Activated T-cell treated with anti-CD3 and anti-CD28 coated beads, Interleukin-2, amount 50 U/mL, for 4 hours (primary cell): ENCODE results near the gene TMEM130. TPM values are rescaled to one million over a fixed set of nuclear protein-coding genes. Genes with fewer than 3 reads are reported as not detected.

Experiments used
- ATAC-seq, 2 donors: fragments of 200-7000 bp; cut with Tn5 transposase; one replicate each; pipeline ENCODE4 v1.10.0; 2021
- DNase-seq: peaks from one replicate; pipeline ENCODE4 v3.0.0-alpha.2; 2020
- H3K27me3 Mint-ChIP-seq: one replicate; pipeline ENCODE4 v1.8.0; 2021; ENCODE audit warnings: low read depth, mixed read lengths
- H3K36me3 Mint-ChIP-seq: one replicate; pipeline ENCODE4 v1.8.0; 2022; ENCODE audit warnings: mixed read lengths; ENCODE audit not compliant: insufficient read depth
- H3K4me1 Mint-ChIP-seq: one replicate; pipeline ENCODE4 v1.8.0; 2021; ENCODE audit warnings: low read depth, mixed read lengths
- H3K4me3 Mint-ChIP-seq: one replicate; pipeline ENCODE4 v1.8.0; 2021; ENCODE audit warnings: mild to moderate bottlenecking, moderate library complexity, mixed read lengths
- H3K9me3 Mint-ChIP-seq: one replicate; pipeline ENCODE4 v1.8.0; 2021; ENCODE audit warnings: mixed read lengths
- total RNA-seq, 3 donors: library from RNA; stranded (reverse); gene quantifications; one replicate each; pipeline ENCODE4 v1.2.1, GENCODE V29; 2021

The TMEM130 gene
- total RNA-seq, 3 donors from 2014 or later, result not detected

DNA sequence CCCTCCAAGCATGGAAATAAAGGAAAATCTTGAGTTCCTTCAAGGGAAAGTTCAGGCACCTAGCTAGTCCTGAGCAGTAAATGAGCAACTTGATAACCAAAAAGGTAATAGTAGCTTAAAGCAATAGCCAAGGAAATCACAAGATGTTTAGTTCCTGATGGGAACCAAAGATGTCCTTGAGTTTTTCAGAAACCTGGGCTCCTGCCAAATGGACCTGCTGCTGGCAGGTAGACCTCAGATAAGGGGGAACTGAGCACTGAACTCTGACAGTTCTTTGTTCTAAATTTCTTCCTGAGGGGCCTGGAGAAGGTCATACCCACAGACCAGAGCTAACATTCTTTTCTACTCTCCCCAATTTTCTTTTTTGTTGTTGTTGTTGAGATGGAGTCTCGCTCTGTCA lies 48.5 kb downstream of the TMEM130 start:
- H3K4me1 Mint-ChIP-seq, result no peaks in the 10 kb centered on the region
- H3K36me3 Mint-ChIP-seq, result no peaks in the 10 kb centered on the region
- H3K4me3 Mint-ChIP-seq, result no peak overlapping the region
- ATAC-seq (no peak), DNase-seq (no peak)
- H3K9me3 Mint-ChIP-seq, result no peaks in the 10 kb centered on the region
- peaks cover 6% of the 10 kb centered on the region for H3K27me3 Mint-ChIP-seq

- H3K27me3 Mint-ChIP-seq, result peaks cover 11% of the 10 kb centered on the region
- DNase-seq (no peak), ATAC-seq (no peak)
- H3K9me3 Mint-ChIP-seq, result no peaks in the 10 kb centered on the region
- H3K4me1 Mint-ChIP-seq, result no peaks in the 10 kb centered on the region
- H3K4me3 Mint-ChIP-seq, result no peak overlapping the region
- H3K36me3 Mint-ChIP-seq, result no peaks in the 10 kb centered on the region
Measured at GRCh38 chr7:98816967-98817710, 52.7 kb downstream of the TMEM130 start.

- H3K4me1 Mint-ChIP-seq, result no peaks in the 10 kb centered on the region
- H3K9me3 Mint-ChIP-seq, result no peaks in the 10 kb centered on the region
- H3K4me3 Mint-ChIP-seq, result no peak overlapping the region
- H3K27me3 Mint-ChIP-seq, result peaks cover 11% of the 10 kb centered on the region
- no peaks in the 10 kb centered on the region for H3K36me3 Mint-ChIP-seq
- no peak for DNase-seq
- no peak for ATAC-seq
Measured at GRCh38 chr7:98816241-98816640, 53.6 kb downstream of the TMEM130 start.

- Mint-ChIP-seq H3K4me3 (no peak overlapping the region), H3K27me3 (peaks cover 11% of the 10 kb centered on the region), H3K9me3 (no peaks in the 10 kb centered on the region), H3K36me3 (no peaks in the 10 kb centered on the region), H3K4me1 (no peaks in the 10 kb centered on the region)
- DNase-seq (no peak), ATAC-seq (no peak)
Measured at GRCh38 chr7:98815313-98815712, 54.5 kb downstream of the TMEM130 start.

DNA sequence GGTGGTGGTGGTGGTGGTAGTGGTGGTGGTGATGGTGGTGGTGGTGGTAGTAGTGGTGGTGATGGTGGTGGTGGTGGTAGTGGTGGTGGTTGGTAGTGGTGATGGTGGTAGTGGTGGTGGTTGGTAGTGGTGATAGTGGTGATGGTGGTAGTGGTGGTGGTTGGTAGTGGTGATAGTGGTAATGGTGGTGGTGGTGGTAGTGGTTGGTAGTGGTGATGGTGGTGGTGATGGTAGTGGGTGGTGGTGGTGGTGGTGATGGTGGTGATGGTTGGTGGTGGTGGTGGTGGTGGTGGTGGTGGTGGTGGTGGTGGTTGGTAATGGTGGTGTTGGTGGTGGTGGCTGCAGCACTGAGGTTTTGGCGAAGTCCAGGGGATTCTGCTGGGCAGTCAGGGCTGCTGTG lies 58.5 kb downstream of the TMEM130 start:
- H3K9me3 Mint-ChIP-seq, result no peaks in the 10 kb centered on the region
- no peaks in the 10 kb centered on the region for H3K36me3 Mint-ChIP-seq
- ATAC-seq (no peak), DNase-seq (no peak)
- no peaks in the 10 kb centered on the region for H3K4me1 Mint-ChIP-seq
- H3K4me3 Mint-ChIP-seq, result no peak overlapping the region
- peaks cover 5% of the 10 kb centered on the region for H3K27me3 Mint-ChIP-seq

- peaks cover 4% of the 10 kb centered on the region for H3K27me3 Mint-ChIP-seq
- no peak for ATAC-seq
- no peaks in the 10 kb centered on the region for H3K9me3 Mint-ChIP-seq
- H3K4me3 Mint-ChIP-seq, result no peak overlapping the region
- no peak for DNase-seq
- no peaks in the 10 kb centered on the region for H3K36me3 Mint-ChIP-seq
- no peaks in the 10 kb centered on the region for H3K4me1 Mint-ChIP-seq
Measured at GRCh38 chr7:98810153-98810802, 59.5 kb downstream of the TMEM130 start.

- no peak for ATAC-seq
- H3K4me1 Mint-ChIP-seq, result no peaks in the 10 kb centered on the region
- no peaks in the 10 kb centered on the region for H3K9me3 Mint-ChIP-seq
- no peaks in the 10 kb centered on the region for H3K36me3 Mint-ChIP-seq
- DNase-seq, result no peak
- H3K27me3 Mint-ChIP-seq, result peaks cover 6% of the 10 kb centered on the region
- no peak overlapping the region for H3K4me3 Mint-ChIP-seq
Measured at GRCh38 chr7:98808751-98809460, 60.9 kb downstream of the TMEM130 start.

DNA sequence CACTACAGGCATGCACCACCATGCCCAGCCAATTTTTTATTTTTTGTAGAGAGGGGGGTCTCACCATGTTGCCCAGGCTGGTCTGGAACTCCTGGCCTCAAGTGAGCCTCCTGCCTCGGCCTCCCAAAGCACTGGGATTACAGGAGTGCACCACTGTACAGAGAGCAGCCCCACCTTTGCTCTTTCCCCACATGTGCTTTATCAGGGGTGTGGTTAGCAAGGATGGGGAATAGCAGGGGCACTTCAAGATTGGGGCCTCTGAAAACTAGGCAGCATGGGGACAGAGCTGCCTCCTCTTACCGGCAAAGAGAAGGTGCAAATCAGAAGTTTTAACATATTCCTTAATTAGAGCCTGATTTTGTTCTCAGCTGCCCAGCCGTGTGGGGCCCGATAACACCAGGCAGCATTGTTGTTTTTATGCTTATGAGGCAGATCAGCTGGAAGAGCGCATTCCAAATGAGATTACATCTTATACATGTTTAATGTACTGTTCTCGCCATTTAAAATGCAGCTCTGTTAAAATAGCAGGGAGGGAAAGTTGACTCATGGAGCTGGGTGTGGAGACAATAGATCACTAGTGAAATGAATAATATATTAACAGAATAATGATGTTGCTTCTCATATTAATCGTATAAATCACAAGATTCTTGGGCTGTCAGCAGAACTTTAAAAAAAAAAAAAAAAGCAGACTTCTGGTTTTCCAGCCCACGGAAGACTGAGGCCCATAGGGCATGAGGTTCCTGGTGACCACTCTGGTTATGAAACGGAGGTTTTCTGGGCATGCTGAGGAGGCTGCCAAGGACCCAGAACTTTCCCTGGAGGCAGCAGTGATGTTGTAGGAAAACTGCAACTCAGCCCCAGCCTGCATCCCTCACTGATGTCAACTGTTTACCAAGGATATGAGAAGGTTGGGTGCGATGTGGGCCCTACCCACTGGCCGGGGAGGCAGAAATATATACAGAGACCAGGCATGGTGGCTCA lies 62.5 kb downstream of the TMEM130 start:
- Mint-ChIP-seq H3K9me3 (no peaks in the 10 kb centered on the region), H3K4me3 (no peak overlapping the region), H3K36me3 (no peaks in the 10 kb centered on the region), H3K4me1 (no peaks in the 10 kb centered on the region), H3K27me3 (peaks cover 6% of the 10 kb centered on the region)
- no peak for ATAC-seq
- no peak for DNase-seq

DNA sequence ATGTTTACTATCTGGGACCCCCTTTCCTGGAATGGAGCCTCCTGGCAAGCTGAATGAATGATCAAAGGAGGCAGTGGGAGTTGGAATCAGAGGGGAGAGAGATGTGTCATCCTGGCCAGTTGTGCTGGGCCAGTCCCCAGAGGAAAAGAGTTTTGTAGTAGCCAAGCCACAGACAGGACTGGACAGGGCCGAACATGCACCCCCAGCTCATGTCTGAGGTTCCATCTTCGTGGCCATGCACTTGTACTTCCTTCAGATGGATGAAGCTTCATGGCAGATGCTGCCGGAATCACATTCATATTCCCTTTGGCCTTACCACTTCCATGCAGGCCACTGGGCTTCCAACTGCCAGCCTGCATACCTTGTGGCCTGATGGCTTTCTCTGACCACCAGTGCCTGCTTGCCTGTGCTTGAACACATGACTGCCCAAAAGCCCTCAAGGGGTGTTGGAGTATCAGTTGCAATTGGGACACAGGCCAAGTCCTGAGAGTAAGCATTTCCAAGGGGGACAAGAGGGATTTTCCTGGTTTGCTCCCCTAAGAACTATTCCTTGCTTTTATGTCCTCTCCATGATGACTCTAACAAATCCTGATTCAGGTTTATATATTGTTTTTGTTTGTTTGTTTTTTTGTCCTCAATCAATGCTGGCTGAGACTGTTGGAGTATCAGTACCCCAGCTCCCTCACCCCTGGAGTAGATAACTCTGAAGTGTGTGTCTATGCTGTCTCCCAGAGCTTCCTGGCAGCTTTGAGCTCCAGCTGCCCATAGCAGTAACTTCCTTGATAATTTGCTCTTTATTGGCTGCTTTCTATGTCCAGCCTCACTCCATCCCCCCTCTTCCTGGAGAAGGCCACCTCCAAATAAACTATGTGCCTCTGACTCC lies 63.6 kb downstream of the TMEM130 start:
- H3K27me3 Mint-ChIP-seq, result peaks cover 6% of the 10 kb centered on the region
- H3K9me3 Mint-ChIP-seq, result peaks cover 1% of the 10 kb centered on the region
- ATAC-seq (no peak), DNase-seq (no peak)
- H3K4me3 Mint-ChIP-seq, result no peak overlapping the region
- H3K36me3 Mint-ChIP-seq, result no peaks in the 10 kb centered on the region
- H3K4me1 Mint-ChIP-seq, result no peaks in the 10 kb centered on the region

DNA sequence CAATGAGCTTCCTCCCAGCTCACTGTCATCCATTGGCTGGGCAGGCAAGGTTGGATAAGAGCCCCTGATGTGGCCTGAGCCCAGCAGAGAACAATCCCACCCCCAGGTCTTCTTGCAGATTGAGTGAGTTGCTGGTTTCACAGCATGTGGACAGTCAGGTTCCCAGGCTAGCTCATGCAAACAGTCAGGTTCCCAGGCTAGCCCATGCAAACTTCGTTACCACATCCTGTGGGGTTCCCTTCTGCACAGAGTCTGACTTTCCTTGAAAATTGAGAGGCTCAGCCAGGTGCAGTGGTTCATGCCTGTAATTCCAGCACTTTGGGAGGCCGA lies 67.1 kb downstream of the TMEM130 start:
- Mint-ChIP-seq H3K27me3 (peaks cover 6% of the 10 kb centered on the region), H3K4me1 (no peaks in the 10 kb centered on the region), H3K4me3 (no peak overlapping the region), H3K9me3 (peaks cover 12% of the 10 kb centered on the region), H3K36me3 (no peaks in the 10 kb centered on the region)
- DNase-seq (no peak), ATAC-seq (no peak)

GRCh38 chr7:98802088-98802780 lies 67.6 kb downstream of the TMEM130 start:
- H3K4me1 Mint-ChIP-seq, result no peaks in the 10 kb centered on the region
- H3K36me3 Mint-ChIP-seq, result no peaks in the 10 kb centered on the region
- H3K9me3 Mint-ChIP-seq, result peaks cover 12% of the 10 kb centered on the region
- no peak overlapping the region for H3K4me3 Mint-ChIP-seq
- ATAC-seq (peak in 1 of 2 donors; percentile 37), DNase-seq (no peak)
- H3K27me3 Mint-ChIP-seq, result peaks cover 4% of the 10 kb centered on the region

DNA sequence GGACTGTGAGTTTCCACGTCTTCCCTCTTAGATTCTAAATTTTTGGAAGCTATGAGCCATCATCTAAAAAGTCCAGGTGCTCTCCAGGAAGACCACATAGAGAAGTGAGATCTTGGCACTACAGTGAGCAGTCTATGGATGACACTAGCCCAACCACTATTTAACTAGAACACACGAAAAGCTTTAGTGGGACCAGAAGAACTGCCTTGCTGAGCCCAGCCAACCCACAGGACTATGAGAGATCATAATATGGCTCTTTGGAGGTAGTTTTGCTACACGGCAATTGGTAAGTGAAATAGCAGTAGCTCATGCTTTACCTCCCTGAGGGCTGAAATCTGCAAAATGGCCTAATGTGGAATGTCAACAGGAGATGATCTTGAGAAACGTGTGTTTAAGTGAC lies 68.8 kb downstream of the TMEM130 start:
- H3K4me1 Mint-ChIP-seq, result no peaks in the 10 kb centered on the region
- peaks cover 4% of the 10 kb centered on the region for H3K27me3 Mint-ChIP-seq
- H3K36me3 Mint-ChIP-seq, result no peaks in the 10 kb centered on the region
- no peak for ATAC-seq
- DNase-seq, result no peak
- peaks cover 12% of the 10 kb centered on the region for H3K9me3 Mint-ChIP-seq
- H3K4me3 Mint-ChIP-seq, result no peak overlapping the region

- no peaks in the 10 kb centered on the region for H3K4me1 Mint-ChIP-seq
Measured at GRCh38 chr7:98797150-98797549, 72.7 kb downstream of the TMEM130 start.

More at GRCh38 chr7:98797150-98797549, 72.7 kb downstream of the TMEM130 start:
- no peaks in the 10 kb centered on the region for H3K36me3 Mint-ChIP-seq
- H3K27me3 Mint-ChIP-seq, result peaks cover 5% of the 10 kb centered on the region
- H3K4me3 Mint-ChIP-seq, result no peak overlapping the region
- H3K9me3 Mint-ChIP-seq, result peaks cover 15% of the 10 kb centered on the region
- no peak for ATAC-seq
- no peak for DNase-seq
